Neural cell (in vitro differentiated cells): ENCODE data around the gene ANKRD6.

ENCODE experiments used
- CTCF ChIP-seq: fragments of 450-650 bp; IDR thresholded peaks from 2 replicates; pipeline ENCODE4 v1.5.1; 2014; ENCODE audit warnings: antibody characterized with exemption, mild to moderate bottlenecking, moderate library complexity; ENCODE audit not compliant: poor library complexity, severe bottlenecking
- EP300 ChIP-seq: fragments of 450-650 bp; conservative IDR thresholded peaks from 2 replicates; pipeline ENCODE4 v1.6.1; 2014; ENCODE audit warnings: antibody characterized with exemption, mild to moderate bottlenecking, moderate library complexity; ENCODE audit not compliant: poor library complexity, severe bottlenecking
- POLR2AphosphoS5 ChIP-seq: IDR thresholded peaks from 2 replicates; pipeline ENCODE4 v1.6.1; 2012
- SMC3 ChIP-seq: fragments of 450-650 bp; conservative IDR thresholded peaks from 2 replicates; pipeline ENCODE4 v1.6.1; 2014; ENCODE audit warnings: antibody characterized with exemption, mild to moderate bottlenecking, moderate library complexity; ENCODE audit not compliant: poor library complexity
- TAF1 ChIP-seq: IDR thresholded peaks from 2 replicates; pipeline ENCODE4 v1.6.1; 2012; ENCODE audit warnings: low read depth

DNA sequence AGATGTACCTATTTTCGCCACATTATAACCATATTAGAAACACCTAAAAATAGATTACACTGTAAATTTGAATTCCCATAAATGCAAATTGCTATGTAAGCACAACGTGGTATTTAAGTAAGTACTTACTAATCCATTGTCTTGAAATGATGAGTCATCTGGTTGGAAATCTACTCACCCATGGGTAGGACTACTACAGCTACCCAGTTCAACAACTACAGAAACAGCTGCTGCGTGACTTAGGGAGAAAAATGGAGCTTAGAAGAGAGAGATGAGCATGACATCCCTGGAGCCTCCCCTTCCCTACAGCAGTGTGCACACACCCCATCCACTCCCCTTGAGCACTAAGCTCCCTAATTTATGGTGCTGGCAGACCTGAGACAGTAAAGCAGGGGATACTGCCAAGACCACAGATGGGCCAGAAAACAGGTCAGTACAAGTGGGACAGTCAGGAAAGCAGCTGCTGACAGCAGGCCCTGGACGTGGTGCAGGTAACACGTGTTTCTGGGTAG lies 47.7 kb upstream of the ANKRD6 start:
- TF ChIP-seq POLR2AphosphoS5 (no peak), CTCF (no peak), SMC3 (no peak), TAF1 (no peak), EP300 (no peak)
